Heart left ventricle (tissue), 13 donors: ENCODE data around the gene CR2.

ENCODE experiments used
- CTCF ChIP-seq, 12 donors: fragments of 200-600 bp; sonication (generic) in 4 of 12; IDR thresholded peaks; one replicate each; pipeline versions ENCODE4 v1.5.0 to v1.8.0; 2018 to 2022; ENCODE audit warnings: antibody characterized with exemption in 12 of 12, mild to moderate bottlenecking in 5 of 12
- POLR2A ChIP-seq, 2 donors: fragments of 450-650 bp; IDR thresholded peaks; one replicate each; pipeline ENCODE4 v1.6.1; 2017; ENCODE audit warnings: antibody characterized with exemption in 2 of 2, mild to moderate bottlenecking in 2 of 2, moderate library complexity in 2 of 2
- donor health status: ischemic (EF 13 %, LVEDD 7.1; RV severe dilation, severe dysfunction).
- donor health status: DM: no; HTN: yes; CAD: no.
- donor health status: DM: no; HTN: no; CAD: no.
- donor health status: ischemic (EF 25% LVEDD 6.9; RV normal size, moderate dysfunction).
- donor health status: ischemic (EF 25% LVEDD 5.7; RV mildly dilated, moderate dysfunction).
- donor health status: ischemic (EF 35%, LVEDD 5.7; RV mildly dilated, moderate dysfunction).
- donor health status: nonischemic (EF 11% LVEDD 7.7; RV severe dilation, severe dysfunction).
- donor health status: DM: yes; HTN: yes; CAD: no.
- donor health status: PGD.
- donor health status: ischemic (EF 29% LVEDD 5.4; RV normal size, mild dysfunction).
- donor health status: nonischemic (EF 23%, LVEDD 6.1; RV moderate dilation, normal function).

GRCh38 chr1:207487636-207488035 lies 33.5 kb downstream of the CR2 start:
- TF ChIP-seq CTCF (IDR thresholded peaks at IDR 0.05) (no peak), POLR2A (IDR thresholded peaks at IDR 0.05) (no peak)
